GM10248 (cell line): Measurements from ENCODE around the gene HINT1.
"Not testable (repeated sequence)": the region's sequence is repeated elsewhere in the genome, so short reads cannot be mapped to it uniquely, and the experiment has no call there.

Experiments used
- CTCF ChIA-PET: fragments of 300-600 bp; sonication (Branson Sonifier 250); formaldehyde crosslinking; extraction: SDS; loops from one replicate; lab custom pipeline; 2021; ENCODE audit warnings: antibody characterized with exemption; lab: Yijun Ruan, JAX
- POLR2A ChIA-PET: fragments of 350-650 bp; sonication (Branson Sonifier 250); formaldehyde crosslinking; extraction: SDS; loops from one replicate; lab custom pipeline; 2020; ENCODE audit warnings: antibody characterized with exemption; lab: Yijun Ruan, JAX
- DNase-seq: peaks from one replicate; pipeline ENCODE4 v3.0.0; 2012; ENCODE audit errors: extremely low spot score
- CTCF ChIP-seq: IDR thresholded peaks from 2 replicates; pipeline ENCODE4 v1.5.1; 2012; ENCODE audit warnings: mild to moderate bottlenecking, low read depth; ENCODE audit errors: extremely low read depth, missing control alignments, control extremely low read depth

The HINT1 gene

GRCh38 chr5:131139321-131139720, 25.7 kb downstream of the HINT1 start:
- CTCF ChIA-PET = no interaction called here
- POLR2A ChIA-PET = no interaction called here

GRCh38 chr5:131138406-131138805, 26.6 kb downstream of the HINT1 start:
- DNase-seq, POLR2A ChIA-PET: not testable (repeated sequence)
- CTCF ChIA-PET = interaction anchor here (1.4 kb wide), 1 partner anchor 9 kb away, joined by 3 read pairs; no protein-coding TSS in a partner anchor

More at GRCh38 chr5:131139321-131139720, 25.7 kb downstream of the HINT1 start:
- no peak for TF ChIP-seq CTCF
- DNase-seq = no peak

GRCh38 chr5:131133091-131133490, 32.0 kb downstream of the HINT1 start:
- DNase-seq, POLR2A ChIA-PET, CTCF ChIA-PET: not testable (repeated sequence)

- ChIA-PET CTCF (no interaction called here), POLR2A (no interaction called here)
- no peak for DNase-seq
- no peak for TF ChIP-seq CTCF
These were observed 35.8 kb downstream of the HINT1 start for GRCh38 chr5:131129306-131129705.

- CTCF ChIA-PET = not testable (repeated sequence)
These were observed 37.8 kb downstream of the HINT1 start for GRCh38 chr5:131127244-131127643.

GRCh38 chr5:131114754-131115153, 50.3 kb downstream of the HINT1 start:
- DNase-seq = no peak
- ChIA-PET POLR2A (no interaction called here), CTCF (interaction anchor here (0.7 kb wide), 1 partner anchor 18 kb away, joined by 3 read pairs; no protein-coding TSS in a partner anchor)
- no peak for TF ChIP-seq CTCF

More at GRCh38 chr5:131127244-131127643, 37.8 kb downstream of the HINT1 start:
- POLR2A ChIA-PET, DNase-seq: not testable (repeated sequence)

GRCh38 chr5:131112424-131112823, 52.6 kb downstream of the HINT1 start:
- no peak for TF ChIP-seq CTCF
- ChIA-PET CTCF (interaction anchor here (1.1 to 2.0 kb wide), 6 partner anchors 37 to 1344 kb away, joined by 3 to 8 read pairs (median 4); no protein-coding TSS in a partner anchor), POLR2A (interaction anchor here (0.7 kb wide), 1 partner anchor 1908 kb away, joined by 3 read pairs; no protein-coding TSS in a partner anchor)
- DNase-seq = no peak

GRCh38 chr5:131110256-131110594, 54.8 kb downstream of the HINT1 start:
- ChIA-PET POLR2A (no interaction called here), CTCF (interaction anchor here (1.9 kb wide), 1 partner anchor 1340 kb away, joined by 5 read pairs; no protein-coding TSS in a partner anchor)
- TF ChIP-seq CTCF = no peak
- no peak for DNase-seq
